GM19099 (cell line): Measurements from ENCODE around the gene GXYLT1.

ENCODE experiments used
- POLR2A ChIP-seq: IDR thresholded peaks from 3 replicates; pipeline ENCODE4 v1.6.1; 2011; ENCODE audit warnings: low read depth; ENCODE audit not compliant: insufficient read length; ENCODE audit errors: extremely low read depth

GXYLT1 gene

GRCh38 chr12:42162965-42163364 is 18.3 kb upstream of the GXYLT1 start:
- no peak for TF ChIP-seq POLR2A

- TF ChIP-seq POLR2A = no peak
Observed at GRCh38 chr12:42162193-42162592, 17.5 kb upstream of the GXYLT1 start.

GRCh38 chr12:42161529-42161928 is 16.9 kb upstream of the GXYLT1 start:
- no peak for TF ChIP-seq POLR2A

GRCh38 chr12:42156232-42156631 is 11.6 kb upstream of the GXYLT1 start:
- TF ChIP-seq POLR2A = no peak

- TF ChIP-seq POLR2A = no peak
Observed at GRCh38 chr12:42145552-42146215, 1.0 kb upstream of the GXYLT1 start.

- no peak for TF ChIP-seq POLR2A
Observed at GRCh38 chr12:42145197-42145549, 499 bp upstream of the GXYLT1 start.

GRCh38 chr12:42144158-42144407 is 591 bp downstream of the GXYLT1 start:
- TF ChIP-seq POLR2A = no peak

GRCh38 chr12:42143452-42144157 is 1.1 kb downstream of the GXYLT1 start:
- TF ChIP-seq POLR2A = no peak

GRCh38 chr12:42141981-42142606 is 2.6 kb downstream of the GXYLT1 start:
- no peak for TF ChIP-seq POLR2A

GRCh38 chr12:42140901-42141300 is 3.8 kb downstream of the GXYLT1 start:
- TF ChIP-seq POLR2A = no peak

- TF ChIP-seq POLR2A = no peak
Observed at GRCh38 chr12:42135259-42135814, 9.3 kb downstream of the GXYLT1 start.

GRCh38 chr12:42130672-42131402 is 13.8 kb downstream of the GXYLT1 start:
- TF ChIP-seq POLR2A = no peak

- TF ChIP-seq POLR2A = no peak
Observed at GRCh38 chr12:42129595-42130204, 15.0 kb downstream of the GXYLT1 start.

GRCh38 chr12:42128888-42129287 is 15.8 kb downstream of the GXYLT1 start:
- no peak for TF ChIP-seq POLR2A

- no peak for TF ChIP-seq POLR2A
Observed at GRCh38 chr12:42128327-42128726, 16.3 kb downstream of the GXYLT1 start.

GRCh38 chr12:42126963-42127362 is 17.7 kb downstream of the GXYLT1 start:
- TF ChIP-seq POLR2A = no peak

- TF ChIP-seq POLR2A = no peak
Observed at GRCh38 chr12:42125388-42125767, 19.3 kb downstream of the GXYLT1 start.
